ENCODE measurements around the gene KDM6B. TPM values are rescaled to one million over a fixed set of nuclear protein-coding genes. Genes with fewer than 3 reads are reported as not detected.

KDM6B gene
- total RNA-seq, 2 donors from 2014 or later, result 34.9 to 41.2 TPM

GRCh38 chr17:7880076-7880868, 46.3 kb downstream of the KDM6B start:
- DNase-seq (ENCODE audit: low spot score in 2 of 2) (no peak), ATAC-seq (no peak)
- Mint-ChIP-seq H3K27ac (no peak overlapping the region), H3K36me3 (no peaks in the 10 kb centered on the region), H3K9me3 (no peaks in the 10 kb centered on the region)

GRCh38 chr17:7881276-7882054, 47.4 kb downstream of the KDM6B start:
- no peak for ATAC-seq
- Mint-ChIP-seq H3K9me3 (no peaks in the 10 kb centered on the region), H3K36me3 (peaks cover 0 to 7% of the 10 kb centered on the region in 2 donors), H3K27ac (no peak overlapping the region)
- DNase-seq (ENCODE audit: low spot score in 2 of 2), result peak in 1 of 2 donors; percentile 44

GRCh38 chr17:7882068-7882467, 48.1 kb downstream of the KDM6B start:
- Mint-ChIP-seq H3K36me3 (peaks cover 0 to 8% of the 10 kb centered on the region in 2 donors), H3K9me3 (no peaks in the 10 kb centered on the region), H3K27ac (no peak overlapping the region)
- ATAC-seq (no peak), DNase-seq (ENCODE audit: low spot score in 2 of 2) (peak in 1 of 2 donors; percentile 35)

- Mint-ChIP-seq H3K9me3 (no peaks in the 10 kb centered on the region), H3K36me3 (peaks cover 0 to 8% of the 10 kb centered on the region in 2 donors), H3K27ac (no peak overlapping the region)
- no peak for DNase-seq (ENCODE audit: low spot score in 2 of 2)
- no peak for ATAC-seq
These were observed 48.6 kb downstream of the KDM6B start for GRCh38 chr17:7882629-7883028.

Other genes starting within 250 kb of the KDM6B start
- under 1 TPM; 0.23 to 0.93 TPM for gene SOX15, start 244.1 kb upstream of the KDM6B start, total RNA-seq
- gene FXR2, start 219.3 kb upstream of the KDM6B start, total RNA-seq, result 10 to 100 TPM; 34.7 to 66.2 TPM
- 10 to 100 TPM; 24.4 to 49.6 TPM for gene SAT2, start 206.4 kb upstream of the KDM6B start, total RNA-seq
- under 1 TPM in 1 of 2 donors, not detected in 1; 0.50 TPM for gene SHBG, start 204.1 kb upstream of the KDM6B start, total RNA-seq
- gene ATP1B2, start 183.3 kb upstream of the KDM6B start, total RNA-seq, result under 1 TPM in 1 of 2 donors, not detected in 1; 0.25 TPM
- gene TP53, start 146.7 kb upstream of the KDM6B start, total RNA-seq, result 100 to 1,000 TPM in 1 of 2 donors, 10 to 100 TPM in 1; 78.4 to 147 TPM
- gene WRAP53, start 145.7 kb upstream of the KDM6B start, total RNA-seq, result 10 to 100 TPM; 16.4 to 23.5 TPM
- not detected for gene EFNB3, start 129.0 kb upstream of the KDM6B start, total RNA-seq
- under 1 TPM; 0.05 to 0.19 TPM for gene DNAH2, start 116.5 kb upstream of the KDM6B start, total RNA-seq
- gene TMEM88, start 20.8 kb downstream of the KDM6B start, total RNA-seq, result 1 to 10 TPM; 1.3 to 1.8 TPM
- 100 to 1,000 TPM in 1 of 2 donors, 10 to 100 TPM in 1; 91.4 to 103 TPM for gene NAA38, start 23.3 kb downstream of the KDM6B start, total RNA-seq
- 10 to 100 TPM in 1 of 2 donors, 1 to 10 TPM in 1; 8.0 to 20.2 TPM for gene CYB5D1, start 23.8 kb downstream of the KDM6B start, total RNA-seq
- gene CHD3, start 54.6 kb downstream of the KDM6B start, total RNA-seq, result 100 to 1,000 TPM; 182 to 212 TPM
- 1 to 10 TPM; 4.8 to 5.3 TPM for gene RNF227, start 82.1 kb downstream of the KDM6B start, total RNA-seq
- 10 to 100 TPM in 1 of 2 donors, 1 to 10 TPM in 1; 5.4 to 10.9 TPM for gene KCNAB3, start 95.6 kb downstream of the KDM6B start, total RNA-seq
- 100 to 1,000 TPM; 190 to 195 TPM for gene TRAPPC1, start 97.7 kb downstream of the KDM6B start, total RNA-seq
- gene CNTROB, start 98.0 kb downstream of the KDM6B start, total RNA-seq, result 100 to 1,000 TPM in 1 of 2 donors, 10 to 100 TPM in 1; 73.3 to 147 TPM
- gene GUCY2D, start 168.4 kb downstream of the KDM6B start, total RNA-seq, result under 1 TPM in 1 of 2 donors, not detected in 1; 0.19 TPM
- gene ALOX15B, start 204.8 kb downstream of the KDM6B start, total RNA-seq, result not detected

All from activated naive CD4-positive, alpha-beta T cell treated with anti-CD3 and anti-CD28 coated beads, Interleukin-2, amount 50 U/mL, for 72 hours (primary cell).